NCI-H1930 (cell line): Measurements from ENCODE around the gene NCMAP.
A peak's percentile ranks its signal among the peaks of the same experiment; 100 is the strongest.

ENCODE experiments used
- DNase-seq, 2 experiments: peaks; one replicate each; lab custom pipeline; 2025; lab: John Stamatoyannopoulos, UW

NCMAP gene

DNA sequence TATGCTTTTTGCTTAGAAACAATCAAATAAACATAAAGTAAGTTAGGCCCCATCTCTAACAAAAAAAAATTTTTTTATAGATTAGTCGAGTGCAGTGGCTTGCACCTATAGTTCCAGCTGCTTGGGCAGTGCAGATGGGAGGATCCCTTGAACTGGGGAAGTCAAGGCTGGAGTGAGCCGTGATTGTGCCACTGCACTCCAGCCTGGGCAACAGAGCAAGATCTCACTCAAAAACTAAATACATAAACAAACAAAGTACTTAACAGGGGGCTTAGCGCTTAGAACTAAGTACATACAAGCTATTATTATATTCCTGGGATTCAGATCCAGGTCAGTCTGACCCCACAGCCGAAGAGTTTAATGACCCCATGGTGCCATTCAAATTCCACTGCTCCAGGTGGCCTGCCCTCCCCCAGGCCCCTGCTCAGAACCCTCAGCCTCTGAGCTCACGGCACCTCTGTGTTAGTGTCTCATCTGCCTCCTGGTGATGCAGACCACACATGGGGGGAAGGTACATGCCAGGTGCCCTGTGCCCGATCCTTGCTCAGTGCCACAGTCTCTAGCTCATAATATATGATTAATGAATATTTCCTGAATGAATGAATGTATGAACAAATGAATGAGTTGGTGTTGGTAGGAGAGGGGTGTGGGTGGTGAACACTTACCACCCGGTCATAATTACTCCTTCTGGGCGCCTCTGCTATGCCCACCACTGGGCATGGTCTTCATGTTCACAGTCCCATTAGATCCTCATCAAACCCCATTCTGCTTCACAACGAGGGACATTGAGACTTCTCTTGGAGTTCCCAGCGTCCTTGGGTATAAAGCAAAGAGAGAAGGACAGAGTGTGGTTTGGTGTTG lies 14.6 kb downstream of the NCMAP start:
- DNase-seq: no peak

DNA sequence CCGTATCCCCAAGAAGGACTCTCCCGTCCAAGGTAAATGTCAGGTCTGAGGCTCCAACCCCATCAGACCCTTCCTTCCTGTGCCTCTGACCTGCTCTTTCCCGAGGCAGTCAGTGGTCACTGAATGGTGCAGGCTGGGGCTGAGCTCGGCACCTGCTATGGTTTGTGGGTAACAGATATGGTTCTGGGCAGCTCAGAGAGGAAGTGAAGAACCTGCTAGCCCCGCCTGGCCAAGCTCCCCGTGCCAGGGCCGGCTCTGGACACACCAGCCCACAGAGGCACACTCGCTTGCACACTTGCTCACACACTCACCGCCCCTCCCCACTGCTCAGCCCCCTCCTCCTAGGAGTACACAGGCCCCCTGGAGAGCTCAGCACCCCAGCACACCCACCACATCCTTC lies 16.4 kb downstream of the NCMAP start:
- no peak for DNase-seq

DNA sequence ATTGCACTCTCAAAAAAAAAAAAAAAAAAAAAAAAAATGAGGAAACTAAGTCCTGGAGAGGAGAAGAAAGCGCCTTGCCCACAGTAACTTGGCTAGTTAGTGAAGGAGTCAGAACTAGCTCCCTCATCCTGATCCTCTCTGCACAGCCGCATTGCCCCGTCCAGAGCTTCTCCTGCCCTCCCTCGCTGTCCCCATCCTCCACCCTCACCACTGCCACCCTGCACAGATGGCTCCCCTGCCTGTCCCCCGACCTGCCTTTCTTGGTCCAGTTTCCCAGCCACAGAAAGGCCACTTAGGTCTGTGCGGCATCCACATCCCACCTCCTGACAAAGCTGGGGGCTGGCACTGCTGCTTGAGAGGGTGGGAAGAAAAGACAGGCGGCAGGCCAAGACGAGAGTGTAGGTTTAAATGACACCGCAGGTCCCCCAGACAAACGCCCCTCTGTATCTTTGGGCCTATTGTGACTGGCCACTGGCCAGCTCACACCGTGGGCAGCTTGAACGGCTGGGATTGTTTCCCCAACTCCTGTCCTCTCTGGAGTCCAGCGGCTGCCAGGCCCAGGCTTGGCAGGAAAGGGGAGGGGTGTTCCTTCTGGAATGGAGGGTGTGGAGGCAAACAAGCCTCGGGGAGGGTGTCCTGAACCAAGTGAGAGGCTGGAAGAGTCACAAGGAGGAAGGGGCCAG lies 20.2 kb downstream of the NCMAP start:
- DNase-seq: no peak

DNA sequence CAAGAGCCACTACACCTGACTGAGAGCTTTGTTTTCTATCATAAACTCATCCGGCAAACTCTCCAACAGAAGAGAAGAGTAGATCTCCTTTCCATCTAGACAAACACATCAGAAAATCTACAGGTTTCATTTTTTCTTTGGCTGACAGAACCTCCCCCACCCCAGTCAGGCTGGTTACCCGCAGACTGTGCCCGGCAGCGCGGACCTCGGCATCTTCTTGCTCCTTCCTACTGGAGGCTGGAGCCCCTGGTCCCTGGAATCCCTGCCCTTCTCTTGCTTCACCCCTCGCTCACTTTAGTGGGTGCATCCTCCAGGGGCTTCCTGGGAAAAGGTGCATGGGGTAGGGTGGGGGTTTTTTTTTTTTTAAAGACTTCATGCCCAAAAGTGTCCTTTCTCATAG lies 23.0 kb downstream of the NCMAP start:
- no peak for DNase-seq

DNA sequence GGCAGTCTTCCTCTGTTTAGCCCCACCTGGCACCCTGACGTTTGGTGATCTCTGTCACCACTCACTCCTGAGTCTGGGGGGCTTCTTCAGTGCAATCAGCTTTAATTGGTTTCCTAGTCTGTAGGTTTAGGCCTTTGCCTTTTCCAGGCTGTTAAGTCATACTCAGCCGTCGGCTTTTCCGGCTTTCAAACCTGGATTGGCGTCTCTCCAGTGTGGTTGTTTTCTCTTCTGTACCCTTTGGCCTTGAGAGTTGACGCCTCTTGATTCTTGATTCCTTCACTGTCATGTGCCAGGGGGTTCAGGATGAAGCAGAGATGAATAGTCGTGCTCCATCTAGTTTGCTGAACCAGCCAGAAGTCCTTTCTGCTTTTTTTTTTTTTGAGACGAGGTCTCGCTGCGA lies 24.9 kb downstream of the NCMAP start:
- DNase-seq: no peak

DNA sequence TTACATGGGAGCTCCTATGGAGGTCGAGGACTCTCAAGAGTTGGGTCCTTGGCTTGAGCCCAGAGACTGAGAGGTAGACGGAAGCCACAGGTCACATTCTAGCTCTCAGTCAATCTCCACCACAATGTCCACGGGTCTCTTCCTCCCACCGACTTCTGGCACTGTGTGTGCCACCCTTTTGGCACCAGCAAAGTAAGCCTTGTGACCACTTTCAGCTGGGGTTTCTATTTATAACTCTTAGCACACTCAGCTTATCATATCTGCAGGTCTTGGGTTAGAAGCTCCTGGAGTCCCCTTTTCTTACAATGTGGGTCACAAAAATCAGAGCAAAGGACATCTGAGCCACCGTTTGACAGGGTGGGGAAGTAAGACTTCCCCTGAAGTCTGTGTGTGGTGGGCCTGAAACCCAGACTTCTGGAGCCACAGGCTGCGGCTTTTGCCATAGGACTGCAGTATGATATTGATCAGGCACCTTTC lies 28.3 kb downstream of the NCMAP start:
- no peak for DNase-seq

DNA sequence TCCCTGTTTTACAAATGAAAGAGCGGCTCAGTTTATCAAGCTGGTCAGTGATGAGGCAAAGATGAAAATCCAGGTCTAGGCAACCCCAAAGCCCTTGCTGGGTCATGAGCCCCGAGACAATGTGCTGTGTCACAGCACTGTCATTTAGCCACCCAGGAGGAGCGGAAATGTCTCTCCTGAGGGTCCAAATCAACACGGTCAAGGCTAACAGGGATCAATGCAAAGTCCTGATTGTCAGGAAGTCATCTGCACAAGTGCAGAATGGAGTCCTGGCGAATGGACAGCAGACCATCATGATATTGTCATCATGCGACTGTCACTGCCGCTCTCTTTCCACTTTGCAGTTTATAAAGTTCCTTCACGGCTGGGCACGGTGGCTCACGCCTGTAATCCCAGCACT lies 30.2 kb downstream of the NCMAP start:
- no peak for DNase-seq

DNA sequence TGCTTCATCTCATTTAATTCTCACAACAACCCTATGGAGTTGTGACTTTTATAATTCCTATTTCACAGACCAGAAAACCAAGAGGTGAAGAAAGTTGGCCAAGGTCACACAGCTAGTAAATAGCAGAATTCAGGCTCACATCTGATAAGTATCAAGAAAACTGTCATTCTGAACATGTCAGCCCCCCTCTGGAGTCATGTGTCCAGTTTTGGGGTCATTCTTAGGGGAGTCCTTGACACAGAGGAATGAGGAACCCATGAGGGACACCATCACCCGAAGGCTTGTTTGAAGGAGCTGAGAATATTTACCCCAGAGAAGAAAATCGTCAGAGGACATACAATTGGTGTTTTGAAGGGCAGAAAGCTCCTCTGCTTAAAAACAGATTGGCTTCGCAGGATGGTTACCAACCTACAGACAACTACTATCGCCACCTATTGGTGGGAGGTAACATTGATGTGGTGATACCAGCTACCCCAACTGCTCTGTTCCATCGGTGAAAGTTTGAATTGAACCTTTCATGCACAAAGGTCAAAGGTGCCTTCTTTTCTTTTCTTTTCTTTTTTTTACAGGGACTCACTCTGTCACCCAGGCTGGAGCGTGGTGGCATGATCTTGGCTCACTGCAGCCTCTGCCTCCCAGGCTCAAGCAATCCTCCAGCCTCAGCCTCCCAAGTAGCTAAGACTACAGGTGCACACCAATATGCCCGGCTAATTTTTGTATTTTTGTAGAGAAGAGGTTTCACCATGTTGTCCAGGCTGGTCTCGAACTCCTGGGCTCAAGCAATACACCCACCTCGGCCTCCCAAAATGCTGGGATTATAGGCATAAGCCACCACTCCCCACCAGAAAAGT lies 31.3 kb downstream of the NCMAP start:
- DNase-seq: peak in 1 of 2 experiments; percentile 54

DNA sequence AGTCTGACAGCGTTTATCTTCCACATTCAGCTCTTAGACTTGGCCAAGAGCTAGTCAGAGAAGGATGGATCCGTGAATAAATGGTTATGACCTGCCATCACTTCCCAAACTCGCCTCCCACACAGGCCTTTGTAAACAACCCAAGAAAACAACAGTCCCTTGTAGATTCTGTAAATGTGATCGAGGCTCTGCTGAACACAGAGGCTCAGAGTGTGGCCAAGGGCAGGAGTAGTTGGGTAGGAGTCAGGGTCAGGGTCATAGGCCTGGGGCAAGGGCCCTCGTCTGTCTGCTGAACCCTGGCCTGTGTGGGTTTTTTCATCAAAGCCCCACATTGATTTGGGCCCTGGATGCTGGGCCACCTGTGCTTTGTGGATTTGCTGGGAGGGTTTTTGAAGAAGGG lies 32.7 kb downstream of the NCMAP start:
- no peak for DNase-seq

DNA sequence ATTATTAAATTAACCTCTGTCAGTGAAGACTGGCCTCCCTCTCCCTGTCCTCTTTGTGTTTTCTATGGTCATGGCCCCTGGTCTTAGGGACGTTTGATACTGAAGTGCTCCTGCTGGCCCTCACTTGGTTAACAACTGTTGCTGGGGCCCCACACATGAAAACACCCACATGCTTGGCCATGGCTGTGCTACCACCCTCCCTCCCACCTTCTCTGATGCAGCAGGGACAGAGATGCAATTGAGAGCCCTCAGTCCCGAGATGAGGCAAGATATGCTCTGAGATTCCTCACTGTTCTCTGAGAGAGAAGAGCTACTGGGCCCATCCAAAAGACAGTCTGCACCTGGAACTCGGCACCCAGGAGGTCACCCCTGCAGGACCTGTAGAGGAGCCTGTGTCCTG lies 33.3 kb downstream of the NCMAP start:
- no peak for DNase-seq

DNA sequence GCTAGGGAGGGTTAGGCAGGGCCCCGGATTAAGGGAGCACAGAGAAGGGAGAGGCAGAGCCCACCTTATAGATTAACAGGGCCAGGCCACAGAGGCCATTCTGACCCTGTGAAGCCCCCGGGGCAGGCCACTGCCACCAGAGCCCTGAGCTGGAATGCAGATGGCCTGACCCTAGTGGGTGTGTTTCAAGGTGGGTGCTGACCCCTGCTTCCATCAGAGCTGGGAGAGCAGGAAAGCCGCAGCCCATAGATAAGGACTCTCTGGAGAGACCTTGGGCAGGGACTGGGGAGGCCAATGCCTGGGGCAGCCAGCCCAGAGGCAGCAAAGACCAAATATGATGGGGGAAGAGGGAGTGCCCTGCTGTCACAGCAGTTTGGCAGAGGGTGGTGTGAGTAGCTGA lies 35.9 kb downstream of the NCMAP start:
- DNase-seq: no peak

DNA sequence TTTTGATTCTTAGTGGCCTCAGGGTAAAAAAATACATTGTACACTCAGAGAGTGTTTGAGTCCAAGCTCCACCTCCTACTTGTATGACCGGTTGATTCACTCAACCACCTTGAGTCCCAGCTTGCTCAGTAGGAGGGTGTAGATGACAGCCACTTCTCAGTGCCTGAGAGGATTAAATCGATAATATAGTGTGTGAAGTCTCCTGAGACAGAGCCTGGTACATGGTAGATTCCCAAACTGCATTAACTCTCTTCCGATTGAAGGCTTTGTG lies 38.4 kb downstream of the NCMAP start:
- no peak for DNase-seq

DNA sequence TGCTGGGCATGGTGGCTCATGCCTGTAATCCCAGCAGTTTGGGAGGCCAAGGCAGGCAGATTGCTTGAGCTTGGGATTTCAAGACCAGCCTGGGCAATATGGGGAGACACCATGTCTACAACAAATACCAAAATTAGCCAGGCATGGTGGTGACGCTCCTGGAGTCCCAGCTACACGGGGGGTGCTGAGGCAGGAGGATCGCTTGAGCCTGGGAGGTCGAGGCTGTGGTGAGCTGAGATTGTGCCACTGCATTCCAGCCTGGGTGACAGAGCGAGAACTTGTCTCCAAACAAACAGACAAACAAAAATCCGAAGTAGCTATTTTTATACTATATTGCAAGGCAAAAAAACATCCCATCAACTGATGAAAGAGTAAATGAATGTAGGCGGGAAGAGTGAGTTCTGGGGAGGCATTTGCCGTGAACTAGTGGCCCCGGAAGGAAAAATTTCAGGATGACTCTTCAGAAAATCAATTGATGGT lies 40.6 kb downstream of the NCMAP start:
- DNase-seq: no peak

DNA sequence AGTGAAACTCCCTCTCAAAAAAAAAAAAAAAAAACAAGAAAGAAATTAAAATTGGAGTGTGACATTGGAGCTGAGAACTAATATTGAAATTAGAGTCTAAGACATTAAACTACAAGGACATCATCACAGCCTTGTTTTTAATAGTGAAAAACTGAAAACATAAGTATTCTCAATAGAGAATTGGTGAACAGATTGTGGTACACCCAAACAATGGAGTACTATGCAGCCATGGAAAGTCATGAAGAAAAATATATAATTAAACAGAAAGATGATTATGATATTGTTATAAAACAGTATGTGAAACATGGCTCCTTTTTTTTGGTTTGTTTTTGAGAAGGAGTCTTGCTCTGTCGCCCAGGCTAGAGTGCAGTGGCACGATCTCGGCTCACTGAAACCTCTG lies 43.4 kb downstream of the NCMAP start:
- no peak for DNase-seq

DNA sequence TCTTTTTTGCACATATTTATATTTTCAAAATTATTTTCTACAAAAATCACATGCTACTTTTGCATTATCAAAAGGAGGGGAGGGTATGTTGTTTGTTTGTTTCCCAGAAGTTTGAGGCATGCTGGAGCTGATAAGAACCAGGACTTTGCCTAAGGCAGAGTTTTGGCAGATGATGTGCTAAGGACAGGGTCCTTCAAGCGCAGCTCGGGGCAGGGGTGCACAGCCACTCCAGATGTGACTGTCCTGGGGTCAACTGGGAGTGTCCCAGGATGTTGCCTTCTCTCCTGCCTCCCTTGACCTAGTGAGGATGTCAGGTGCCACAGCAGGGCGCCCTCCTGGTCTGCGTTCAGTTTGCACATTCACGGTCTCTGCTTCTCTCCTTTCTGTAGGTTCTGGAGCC lies 44.7 kb downstream of the NCMAP start:
- no peak for DNase-seq

DNA sequence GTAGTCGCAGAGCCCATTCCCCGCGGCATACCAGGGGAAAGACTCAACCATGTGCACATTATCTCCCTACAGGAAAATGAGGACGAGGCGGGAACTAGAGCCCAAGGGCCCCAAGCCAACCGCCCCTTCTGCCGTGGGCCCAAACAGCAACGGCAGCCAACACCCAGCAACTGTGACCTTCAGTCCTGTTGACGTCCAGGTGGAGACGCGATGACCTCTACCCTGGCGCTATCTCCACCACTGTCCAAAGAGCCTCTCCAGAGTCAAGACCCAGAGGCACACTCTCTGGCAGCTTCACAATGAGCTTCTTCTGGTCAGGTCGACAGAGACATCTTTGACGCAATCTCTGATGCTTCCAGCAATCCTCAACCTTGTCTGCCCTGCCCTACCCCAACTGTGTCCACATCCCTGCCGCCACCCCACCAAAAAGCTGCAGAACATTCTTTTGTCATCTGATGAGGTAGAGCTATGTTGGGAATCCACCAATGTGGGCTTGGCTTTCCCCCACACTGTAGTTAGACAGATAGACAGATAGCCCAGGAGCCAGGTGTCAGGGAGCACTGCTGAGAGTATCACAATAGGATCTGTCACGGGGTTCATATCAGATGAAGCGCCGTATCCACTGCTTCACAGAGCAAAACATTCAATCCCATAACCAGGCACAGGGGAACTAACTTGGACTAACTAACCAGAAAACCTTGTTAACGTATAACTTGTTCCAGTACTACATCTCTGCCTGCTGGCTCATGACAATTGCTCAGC lies 49.8 kb downstream of the NCMAP start:
- no peak for DNase-seq

DNA sequence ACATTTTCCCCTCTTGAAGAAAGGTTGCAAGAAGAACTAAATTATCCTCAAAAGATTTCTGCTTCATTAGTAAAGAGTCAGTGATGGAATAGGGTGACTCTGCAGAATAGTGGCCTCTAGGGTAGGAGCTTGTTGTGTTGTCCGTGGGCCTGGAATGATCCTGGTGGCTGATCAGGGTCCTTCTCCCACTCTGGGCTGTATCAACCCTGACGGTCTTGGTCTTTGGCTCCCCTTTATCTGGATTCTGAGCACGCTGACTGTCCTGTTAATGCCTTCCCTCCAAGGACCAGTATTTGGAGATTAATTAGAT lies 50.4 kb downstream of the NCMAP start:
- DNase-seq: no peak

DNA sequence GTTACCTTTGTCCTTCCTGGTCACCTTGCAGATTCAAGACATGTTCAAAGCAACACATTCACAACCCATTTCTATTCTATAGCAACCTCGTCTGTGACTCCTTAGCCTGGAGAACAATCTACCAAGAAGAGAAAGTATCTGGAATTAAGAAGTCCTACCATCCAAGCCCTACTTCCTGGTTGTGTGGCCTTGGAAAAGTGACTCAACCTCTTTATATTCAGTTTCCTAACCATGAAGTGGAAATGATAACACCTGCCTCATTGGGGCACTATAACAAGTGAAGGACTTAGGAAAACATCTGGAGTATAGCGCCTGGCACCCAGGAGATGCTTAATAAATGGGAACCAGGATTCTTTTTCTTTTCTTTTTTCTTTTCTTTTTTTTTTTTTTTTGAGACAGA lies 50.7 kb downstream of the NCMAP start:
- DNase-seq: no peak

DNA sequence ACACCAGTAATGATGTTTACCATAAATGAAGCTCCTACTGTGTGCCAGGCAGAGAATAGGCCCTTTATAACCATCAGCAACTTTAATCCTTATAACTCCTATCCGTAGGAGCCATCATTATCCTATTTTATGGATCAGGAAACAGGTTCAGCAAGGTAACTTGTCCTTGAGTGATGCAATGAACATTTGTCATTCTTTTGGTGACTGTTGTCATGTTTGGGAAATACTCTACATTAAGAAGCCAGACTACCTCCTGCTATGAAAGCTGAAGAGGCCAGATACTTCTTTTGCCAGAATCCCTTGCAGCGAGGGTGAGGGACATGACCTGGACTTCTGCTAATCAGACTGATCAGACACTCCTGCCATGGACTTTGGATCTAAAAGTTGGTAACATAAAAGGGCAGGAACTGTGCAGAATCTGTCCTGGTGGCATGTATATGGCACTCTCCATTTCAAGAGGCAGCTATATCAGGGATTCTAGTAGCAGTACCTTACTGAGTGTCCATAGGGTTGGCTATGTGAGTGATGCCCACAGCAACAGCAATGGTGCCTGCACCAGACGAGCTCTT lies 54.1 kb downstream of the NCMAP start:
- DNase-seq: no peak

DNA sequence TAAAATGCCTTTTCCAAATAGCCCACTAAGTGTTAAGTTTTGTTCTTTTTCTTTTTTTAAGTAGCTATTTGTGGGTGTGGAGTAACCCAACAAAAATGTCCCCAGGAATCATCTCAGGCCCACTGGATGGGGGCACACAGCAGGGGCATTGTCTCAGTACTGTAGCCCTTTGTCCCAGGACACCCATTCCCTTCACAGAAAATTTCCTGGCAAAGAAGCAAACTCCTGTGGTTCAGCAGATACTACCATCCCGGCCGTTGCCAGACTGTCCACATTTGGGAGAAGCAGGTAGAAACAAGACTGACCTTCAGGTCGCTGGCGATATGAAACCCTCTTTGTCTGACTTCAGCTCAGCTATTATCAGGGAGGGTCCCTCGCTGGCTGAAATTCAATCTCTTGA lies 63.5 kb downstream of the NCMAP start:
- DNase-seq: no peak

DNA sequence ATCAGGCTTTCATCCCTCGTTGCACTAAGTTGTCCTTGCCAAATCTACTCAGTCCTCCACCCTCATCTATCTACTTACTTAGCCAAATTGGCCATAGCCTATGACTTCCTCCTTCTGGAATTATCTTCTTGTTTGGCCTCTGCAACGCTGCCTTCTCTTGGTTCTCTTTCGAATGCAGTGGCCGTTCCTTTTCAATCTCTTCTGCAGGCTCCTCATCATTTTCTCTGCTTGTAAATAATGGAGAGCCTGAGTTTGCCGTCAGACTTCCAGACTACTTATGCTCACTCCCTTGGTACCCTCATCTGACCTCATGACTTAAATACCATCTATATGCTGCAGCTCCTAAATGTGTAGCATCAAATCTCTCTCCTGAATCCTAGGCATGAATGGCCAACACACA lies 64.8 kb downstream of the NCMAP start:
- DNase-seq: no peak

DNA sequence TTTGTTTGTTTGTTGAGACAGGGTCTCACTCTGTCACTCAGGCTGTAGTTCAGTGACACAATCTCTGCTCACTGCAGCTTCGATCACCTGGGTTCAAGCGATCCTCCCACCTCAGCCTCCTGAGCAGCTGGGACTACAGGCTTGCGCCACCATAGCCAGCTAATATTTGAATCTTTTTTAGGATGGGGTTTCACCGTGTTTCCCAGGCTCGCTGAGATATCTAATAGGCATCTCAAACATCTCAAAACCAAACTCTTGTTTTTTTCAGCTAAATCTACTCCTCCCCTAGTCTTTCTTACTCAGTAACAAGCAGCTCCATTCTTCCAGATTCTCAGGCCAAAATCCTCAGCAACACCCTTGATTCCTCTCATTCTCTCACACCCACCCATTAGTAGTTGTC lies 65.2 kb downstream of the NCMAP start:
- DNase-seq: no peak
